IPS-15b (cell line): ENCODE measurements around the gene CNGA2.
A peak's percentile ranks its signal among the peaks of the same experiment; 100 is the strongest.

Experiments used
- H3K27me3 ChIP-seq: one replicate; pipeline ENCODE4 v1.6.1; 2013; ENCODE audit warnings: low read length; ENCODE audit not compliant: control insufficient read depth, insufficient read depth
- H3K36me3 ChIP-seq: one replicate; pipeline ENCODE4 v1.6.1; 2013; ENCODE audit warnings: low read length; ENCODE audit not compliant: control insufficient read depth, insufficient read depth
- H3K4me1 ChIP-seq: one replicate; pipeline ENCODE4 v1.6.1; 2013; ENCODE audit warnings: mild to moderate bottlenecking, low read length; ENCODE audit not compliant: control insufficient read depth, insufficient read depth
- H3K4me3 ChIP-seq: one replicate; pipeline ENCODE4 v1.5.1; 2013; ENCODE audit warnings: low read depth, low read length
- H3K9ac ChIP-seq: one replicate; pipeline ENCODE4 v1.6.1; 2013; ENCODE audit warnings: low read depth, mild to moderate bottlenecking, low read length
- H3K9me3 ChIP-seq: one replicate; pipeline ENCODE4 v1.6.1; 2013; ENCODE audit warnings: mild to moderate bottlenecking, low read length; ENCODE audit not compliant: control insufficient read depth, insufficient read depth

Gene CNGA2

DNA sequence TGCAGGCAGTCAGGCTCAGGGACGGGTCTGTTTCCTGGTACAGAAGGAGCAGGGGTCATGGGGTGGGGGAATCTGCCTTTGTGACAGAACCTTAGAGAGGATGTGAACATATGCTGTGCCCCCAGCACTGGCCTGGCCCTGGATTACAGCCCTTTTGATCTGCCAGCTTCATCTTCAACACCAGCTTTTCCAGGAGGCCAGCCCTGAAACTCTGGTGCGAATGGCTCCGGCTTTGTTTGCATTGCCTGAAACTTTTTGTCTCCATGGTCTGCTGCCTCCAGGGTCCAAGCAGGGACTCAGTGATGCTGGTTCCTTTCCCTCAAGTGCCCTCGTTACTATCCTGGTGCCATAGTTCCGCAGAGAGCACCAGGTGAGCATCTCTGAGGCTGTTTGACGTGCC, 2.1 kb downstream of the CNGA2 start:
- no peaks in the 10 kb centered on the region for H3K27me3 ChIP-seq
- no peak overlapping the region for H3K9ac ChIP-seq
- no peak overlapping the region for H3K4me3 ChIP-seq
- peaks cover 11% of the 10 kb centered on the region for H3K9me3 ChIP-seq
- H3K4me1 ChIP-seq = no peaks in the 10 kb centered on the region
- H3K36me3 ChIP-seq = no peaks in the 10 kb centered on the region

DNA sequence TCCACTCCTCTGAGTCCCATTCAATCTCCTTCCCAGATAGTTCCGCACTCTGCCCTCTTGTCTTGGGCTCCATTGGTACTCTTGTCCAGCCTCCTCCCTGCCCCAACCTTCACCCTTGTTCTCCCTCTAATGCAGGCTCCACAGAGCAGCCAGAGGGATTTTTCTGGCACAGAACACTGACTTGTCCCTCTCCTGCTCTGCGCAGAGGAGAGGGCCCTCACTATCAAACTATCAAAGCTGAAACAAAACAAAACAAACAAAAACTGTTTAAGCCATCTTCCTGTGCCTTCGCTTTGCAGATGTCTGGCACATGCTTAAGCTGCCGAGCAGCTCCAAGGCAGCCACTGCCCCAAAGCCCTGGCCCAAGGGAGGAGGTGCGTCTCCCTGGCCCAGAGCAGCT, 2.9 kb downstream of the CNGA2 start:
- Histone ChIP-seq H3K4me3 (no peak overlapping the region), H3K27me3 (no peaks in the 10 kb centered on the region), H3K9me3 (peaks cover 5% of the 10 kb centered on the region), H3K36me3 (no peaks in the 10 kb centered on the region), H3K4me1 (no peaks in the 10 kb centered on the region), H3K9ac (no peak overlapping the region)

DNA sequence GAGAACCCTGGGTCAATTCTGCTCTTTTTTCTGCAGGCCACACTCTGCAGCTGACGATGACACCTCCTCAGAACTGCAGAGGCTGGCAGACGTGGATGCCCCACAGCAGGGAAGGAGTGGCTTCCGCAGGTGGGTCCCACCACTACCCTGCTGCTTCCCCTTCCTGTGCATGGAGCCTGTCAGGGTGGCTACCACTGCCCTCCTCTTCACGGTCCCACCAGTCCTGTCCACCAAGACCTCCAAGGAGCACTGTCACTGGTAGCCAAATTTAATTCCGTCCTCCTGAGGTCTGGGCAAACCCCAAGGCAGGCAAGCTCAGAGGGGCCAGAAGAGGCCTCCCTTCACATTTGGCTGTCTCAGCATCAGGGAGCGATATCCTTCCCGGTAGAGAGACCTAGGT, 4.2 kb downstream of the CNGA2 start:
- Histone ChIP-seq H3K9me3 (peaks cover 3% of the 10 kb centered on the region), H3K27me3 (no peaks in the 10 kb centered on the region), H3K4me3 (no peak overlapping the region), H3K4me1 (no peaks in the 10 kb centered on the region), H3K36me3 (no peaks in the 10 kb centered on the region), H3K9ac (no peak overlapping the region)

GRCh38 chrX:151741606-151742005, 7.1 kb downstream of the CNGA2 start:
- no peak overlapping the region for H3K9ac ChIP-seq
- no peaks in the 10 kb centered on the region for H3K4me1 ChIP-seq
- peaks cover 3% of the 10 kb centered on the region for H3K9me3 ChIP-seq
- no peak overlapping the region for H3K4me3 ChIP-seq
- H3K36me3 ChIP-seq = no peaks in the 10 kb centered on the region
- no peaks in the 10 kb centered on the region for H3K27me3 ChIP-seq

- Histone ChIP-seq H3K27me3 (no peaks in the 10 kb centered on the region), H3K4me1 (no peaks in the 10 kb centered on the region), H3K9me3 (peaks cover 3% of the 10 kb centered on the region), H3K9ac (no peak overlapping the region), H3K4me3 (no peak overlapping the region), H3K36me3 (no peaks in the 10 kb centered on the region)
These were observed 7.8 kb downstream of the CNGA2 start for GRCh38 chrX:151742311-151742710.

GRCh38 chrX:151743651-151744470, 9.3 kb downstream of the CNGA2 start:
- H3K9me3 ChIP-seq = peaks cover 3% of the 10 kb centered on the region
- H3K36me3 ChIP-seq = no peaks in the 10 kb centered on the region
- H3K4me1 ChIP-seq = no peaks in the 10 kb centered on the region
- H3K4me3 ChIP-seq = no peak overlapping the region
- no peak overlapping the region for H3K9ac ChIP-seq
- no peaks in the 10 kb centered on the region for H3K27me3 ChIP-seq

DNA sequence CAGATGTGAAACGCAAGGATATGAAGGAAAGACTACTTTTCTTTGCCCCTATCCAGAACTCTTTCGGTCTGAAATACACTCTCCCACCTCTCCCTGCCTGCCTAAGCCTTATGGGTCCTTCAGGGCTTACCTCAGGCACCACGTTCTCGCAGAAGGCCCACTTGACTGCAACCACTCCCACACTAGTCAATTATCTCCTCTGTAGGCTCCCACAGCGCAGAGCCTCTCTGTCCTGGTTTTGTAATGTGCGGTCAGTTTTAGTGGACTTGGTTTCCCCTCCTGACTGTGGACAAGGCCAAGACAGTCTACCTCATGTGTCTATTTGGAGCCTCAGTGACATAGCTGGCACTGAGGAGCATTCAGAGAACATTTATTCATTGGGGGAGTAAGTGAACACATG, 11.1 kb downstream of the CNGA2 start:
- H3K27me3 ChIP-seq = no peaks in the 10 kb centered on the region
- H3K36me3 ChIP-seq = no peaks in the 10 kb centered on the region
- no peaks in the 10 kb centered on the region for H3K4me1 ChIP-seq
- no peak overlapping the region for H3K4me3 ChIP-seq
- H3K9ac ChIP-seq = no peak overlapping the region
- peaks cover 3% of the 10 kb centered on the region for H3K9me3 ChIP-seq

DNA sequence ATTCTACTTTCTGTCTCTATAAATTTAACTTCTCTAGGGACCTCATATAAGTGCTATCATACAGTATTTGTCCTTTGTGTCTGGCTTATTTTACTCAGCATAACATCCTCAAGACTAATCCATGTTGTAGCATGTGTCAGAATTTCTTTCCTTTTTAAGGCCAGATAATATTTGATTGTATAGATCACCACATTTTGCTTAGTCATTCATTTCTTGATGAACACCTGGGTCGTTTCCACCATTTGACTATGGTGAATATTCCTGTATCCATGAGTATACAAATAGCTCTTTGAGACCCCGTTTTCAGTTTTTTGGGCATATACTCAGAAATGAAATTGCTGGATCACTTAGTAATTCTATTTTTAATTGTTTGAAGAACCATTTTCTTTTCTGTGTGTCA, 12.0 kb downstream of the CNGA2 start:
- no peak overlapping the region for H3K4me3 ChIP-seq
- no peaks in the 10 kb centered on the region for H3K27me3 ChIP-seq
- no peak overlapping the region for H3K9ac ChIP-seq
- no peaks in the 10 kb centered on the region for H3K4me1 ChIP-seq
- H3K36me3 ChIP-seq = no peaks in the 10 kb centered on the region
- H3K9me3 ChIP-seq = peaks cover under 1% of the 10 kb centered on the region

DNA sequence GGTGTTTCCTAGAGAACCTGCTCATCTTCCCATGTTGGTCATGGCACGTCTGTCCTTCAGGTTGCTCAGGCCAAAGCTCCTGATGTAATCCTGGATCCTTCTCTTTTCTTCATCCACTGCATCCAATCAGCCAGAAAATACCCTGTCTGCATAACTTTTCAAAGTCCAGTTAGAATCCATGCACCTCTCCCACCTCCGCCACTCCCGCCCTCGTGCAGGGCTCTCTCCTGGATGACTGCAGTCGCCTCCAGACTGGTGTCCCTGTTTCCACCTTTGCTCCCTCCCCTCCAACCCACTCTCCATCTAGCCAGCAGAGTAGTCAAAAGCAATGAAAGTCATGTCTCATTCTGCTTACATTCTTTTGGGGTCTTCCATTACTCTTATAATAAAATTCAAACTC, 16.0 kb downstream of the CNGA2 start:
- Histone ChIP-seq H3K36me3 (no peaks in the 10 kb centered on the region), H3K27me3 (peaks cover 2% of the 10 kb centered on the region)

GRCh38 chrX:151752847-151753246, 18.3 kb downstream of the CNGA2 start:
- Histone ChIP-seq H3K36me3 (no peaks in the 10 kb centered on the region), H3K9ac (no peak overlapping the region), H3K4me3 (no peak overlapping the region), H3K4me1 (peaks cover 2% of the 10 kb centered on the region), H3K9me3 (peaks cover 4% of the 10 kb centered on the region), H3K27me3 (peaks cover 2% of the 10 kb centered on the region)

More for the DNA sequence above, 16.0 kb downstream of the CNGA2 start:
- Histone ChIP-seq H3K4me1 (peaks cover 2% of the 10 kb centered on the region), H3K9me3 (peaks cover 4% of the 10 kb centered on the region), H3K9ac (no peak overlapping the region), H3K4me3 (no peak overlapping the region)

DNA sequence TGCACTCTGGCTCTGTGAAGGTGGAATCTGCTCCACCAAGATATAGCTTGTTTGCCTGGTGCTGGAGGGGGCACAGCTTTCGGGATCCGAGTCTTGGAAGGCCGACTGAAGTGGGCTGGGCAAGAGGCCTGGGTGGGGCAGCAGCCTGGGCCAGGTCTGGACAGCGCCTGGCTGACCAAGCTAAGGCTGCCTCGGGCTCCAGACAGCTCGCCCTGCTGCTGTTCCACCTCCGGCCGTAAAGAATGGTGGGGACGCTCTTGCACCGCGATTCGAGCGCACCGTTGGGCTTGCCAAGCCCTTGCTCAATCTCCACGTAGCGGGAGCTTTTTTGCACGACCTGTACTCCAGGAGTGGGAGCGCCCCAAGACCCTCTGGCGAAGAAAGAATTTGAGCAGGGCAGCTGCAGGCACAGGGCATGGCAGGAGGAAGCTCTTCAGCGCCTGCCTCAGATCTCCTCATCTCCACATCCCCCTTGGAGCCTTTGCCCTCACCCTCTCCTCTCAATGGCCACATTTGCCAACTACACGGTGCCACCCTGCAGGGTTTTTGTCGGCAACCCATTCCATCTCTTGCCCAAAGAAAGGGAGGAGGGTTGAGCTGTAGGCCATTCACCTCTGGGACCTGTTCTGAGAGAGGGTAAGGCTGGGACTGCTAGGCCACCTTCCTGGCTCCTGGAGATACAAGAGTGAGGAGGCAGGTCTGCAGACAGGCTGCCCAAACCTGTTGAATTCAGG, 18.9 kb downstream of the CNGA2 start:
- peaks cover 2% of the 10 kb centered on the region for H3K4me1 ChIP-seq
- H3K9me3 ChIP-seq = peaks cover 4% of the 10 kb centered on the region
- peak overlapping the region; percentile 13 for H3K4me3 ChIP-seq
- no peaks in the 10 kb centered on the region for H3K36me3 ChIP-seq
- H3K9ac ChIP-seq = no peak overlapping the region
- H3K27me3 ChIP-seq = peaks cover 2% of the 10 kb centered on the region

- peaks cover 2% of the 10 kb centered on the region for H3K4me1 ChIP-seq
These were observed 19.5 kb downstream of the CNGA2 start for GRCh38 chrX:151754047-151754429.

More at GRCh38 chrX:151754047-151754429, 19.5 kb downstream of the CNGA2 start:
- Histone ChIP-seq H3K4me3 (no peak overlapping the region), H3K27me3 (peaks cover 2% of the 10 kb centered on the region), H3K9me3 (peaks cover 4% of the 10 kb centered on the region), H3K9ac (no peak overlapping the region), H3K36me3 (no peaks in the 10 kb centered on the region)
